ENCODE results near the gene G6PD. TPM values are rescaled to one million over a fixed set of nuclear protein-coding genes. Genes with fewer than 3 reads are reported as not detected.
A peak's percentile ranks its signal among the peaks of the same experiment; 100 is the strongest.
"Not testable (repeated sequence)": the region's sequence is repeated elsewhere in the genome, so short reads cannot be mapped to it uniquely, and the experiment has no call there.

The G6PD gene
- total RNA-seq, 1 donor from 2014 or later, result 15.0 TPM

DNA sequence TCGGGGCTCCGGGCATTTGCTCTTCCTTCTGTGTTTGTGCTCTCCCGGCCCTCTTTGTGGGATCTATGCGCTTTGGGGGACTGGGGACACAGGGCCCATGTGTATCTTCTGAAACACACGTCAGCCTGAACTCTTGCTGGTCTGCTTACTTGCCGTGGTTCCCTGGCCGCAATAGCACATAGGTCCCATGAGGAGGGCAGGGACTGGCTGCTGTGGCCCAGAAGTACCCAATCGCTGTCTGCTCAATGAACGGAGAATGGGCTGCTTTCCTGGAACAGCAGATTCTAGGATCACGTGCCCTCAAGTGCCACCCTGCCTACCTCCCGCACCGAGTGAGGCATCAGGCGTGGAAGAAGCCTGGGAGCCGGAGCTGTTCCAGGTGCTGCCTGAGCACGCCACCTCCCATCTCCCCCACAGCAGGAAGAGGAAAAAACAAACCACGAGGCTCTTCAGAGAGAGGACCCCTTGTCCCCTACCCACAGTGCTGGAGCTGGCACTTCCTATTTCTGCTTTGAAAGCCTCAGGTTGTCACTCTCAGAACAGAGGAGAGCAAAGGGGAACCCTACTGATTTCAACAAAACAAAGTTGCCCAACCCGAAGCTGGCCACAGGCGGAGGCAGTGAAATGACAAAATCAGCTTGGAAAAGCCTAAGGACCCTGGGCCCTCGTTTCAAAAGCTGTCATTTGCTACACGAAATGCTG lies 3.8 kb downstream of the G6PD start:
- no peak for DNase-seq

- DNase-seq, result no peak
Measured at GRCh38 chrX:154541896-154542722, 4.5 kb downstream of the G6PD start.

GRCh38 chrX:154541589-154541895 lies 5.1 kb downstream of the G6PD start:
- no peak for DNase-seq

- no peak for DNase-seq
Measured at GRCh38 chrX:154540897-154541535, 5.6 kb downstream of the G6PD start.

- not testable (repeated sequence) for DNase-seq
Measured at GRCh38 chrX:154540365-154540764, 6.3 kb downstream of the G6PD start.

GRCh38 chrX:154539077-154539476 lies 7.6 kb downstream of the G6PD start:
- no peak for DNase-seq

DNA sequence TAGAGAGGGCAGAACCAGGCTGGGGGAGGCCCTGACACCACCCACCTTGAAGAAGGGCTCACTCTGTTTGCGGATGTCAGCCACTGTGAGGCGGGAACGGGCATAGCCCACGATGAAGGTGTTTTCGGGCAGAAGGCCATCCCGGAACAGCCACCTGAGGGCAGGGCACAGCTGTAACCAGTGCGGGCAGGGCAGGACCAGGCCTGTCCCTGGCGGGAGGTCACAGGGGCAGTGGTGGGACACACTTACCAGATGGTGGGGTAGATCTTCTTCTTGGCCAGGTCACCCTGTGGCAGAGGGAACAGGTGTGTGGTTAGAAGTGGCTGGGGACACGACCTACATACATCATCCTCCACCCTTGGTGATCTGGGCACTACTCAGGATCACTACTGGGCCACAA lies 10.8 kb downstream of the G6PD start:
- DNase-seq, result no peak

- peak; percentile 92 for DNase-seq
Measured at GRCh38 chrX:154534526-154535322, 11.9 kb downstream of the G6PD start.

DNA sequence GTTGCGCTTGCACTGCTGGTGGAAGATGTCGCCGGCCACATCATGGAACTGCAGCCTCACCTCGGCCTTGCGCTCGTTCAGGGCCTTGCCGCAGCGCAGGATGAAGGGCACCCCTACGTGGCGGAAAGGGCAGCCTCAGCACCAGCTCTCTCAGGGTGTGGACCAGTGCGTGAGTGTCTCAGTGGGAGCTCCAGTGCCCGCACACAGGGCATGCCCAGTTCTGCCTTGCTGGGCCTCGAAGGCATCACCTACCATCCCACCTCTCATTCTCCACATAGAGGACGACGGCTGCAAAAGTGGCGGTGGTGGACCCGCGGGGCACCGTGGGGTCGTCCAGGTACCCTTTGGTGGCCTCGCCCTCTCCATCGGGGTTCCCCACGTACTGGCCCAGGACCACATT lies 14.0 kb downstream of the G6PD start:
- no peak for DNase-seq

DNA sequence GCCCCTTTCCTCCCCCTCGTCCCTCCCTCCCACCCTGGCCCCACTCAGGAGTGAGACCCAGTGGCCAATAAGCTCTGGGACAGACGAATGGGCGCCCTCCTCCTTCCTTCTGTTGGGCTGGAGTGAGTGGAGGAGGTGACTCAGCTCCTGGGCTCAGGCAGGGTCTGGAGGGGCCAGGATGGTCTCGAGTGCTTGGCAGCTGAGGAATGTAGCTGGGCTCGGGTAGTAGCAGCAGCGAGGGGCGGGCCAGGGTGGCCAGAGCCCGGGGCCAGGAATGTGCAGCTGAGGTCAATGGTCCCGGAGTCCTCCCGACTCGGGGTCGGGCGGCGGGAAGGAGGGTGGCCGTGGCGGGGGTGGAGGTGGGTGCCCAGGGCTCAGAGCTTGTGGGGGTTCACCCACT lies 15.0 kb downstream of the G6PD start:
- DNase-seq, result no peak

DNA sequence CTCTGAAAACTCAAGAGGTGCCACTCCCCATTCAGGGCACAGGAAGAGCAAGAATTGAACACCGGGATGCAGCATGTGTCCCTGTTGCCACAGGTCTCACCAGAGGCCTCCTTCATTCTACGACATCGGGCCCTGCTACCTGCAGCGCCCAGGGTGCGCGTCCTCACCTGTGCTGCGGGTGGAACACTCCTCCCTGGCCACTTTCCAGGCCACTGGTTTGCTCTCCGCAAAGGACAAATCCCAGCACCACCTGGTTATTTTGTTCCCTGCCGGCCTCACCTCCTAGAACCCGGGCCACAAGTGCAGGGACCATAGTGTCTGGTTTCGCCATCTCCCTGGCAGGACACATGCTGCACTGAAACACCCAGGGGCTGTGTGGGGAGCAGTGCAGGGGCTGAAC lies 16.4 kb downstream of the G6PD start:
- no peak for DNase-seq

- no peak for DNase-seq
Measured at GRCh38 chrX:154529206-154529612, 17.4 kb downstream of the G6PD start.

GRCh38 chrX:154526901-154527675 lies 19.6 kb downstream of the G6PD start:
- peak; percentile 94 for DNase-seq

DNA sequence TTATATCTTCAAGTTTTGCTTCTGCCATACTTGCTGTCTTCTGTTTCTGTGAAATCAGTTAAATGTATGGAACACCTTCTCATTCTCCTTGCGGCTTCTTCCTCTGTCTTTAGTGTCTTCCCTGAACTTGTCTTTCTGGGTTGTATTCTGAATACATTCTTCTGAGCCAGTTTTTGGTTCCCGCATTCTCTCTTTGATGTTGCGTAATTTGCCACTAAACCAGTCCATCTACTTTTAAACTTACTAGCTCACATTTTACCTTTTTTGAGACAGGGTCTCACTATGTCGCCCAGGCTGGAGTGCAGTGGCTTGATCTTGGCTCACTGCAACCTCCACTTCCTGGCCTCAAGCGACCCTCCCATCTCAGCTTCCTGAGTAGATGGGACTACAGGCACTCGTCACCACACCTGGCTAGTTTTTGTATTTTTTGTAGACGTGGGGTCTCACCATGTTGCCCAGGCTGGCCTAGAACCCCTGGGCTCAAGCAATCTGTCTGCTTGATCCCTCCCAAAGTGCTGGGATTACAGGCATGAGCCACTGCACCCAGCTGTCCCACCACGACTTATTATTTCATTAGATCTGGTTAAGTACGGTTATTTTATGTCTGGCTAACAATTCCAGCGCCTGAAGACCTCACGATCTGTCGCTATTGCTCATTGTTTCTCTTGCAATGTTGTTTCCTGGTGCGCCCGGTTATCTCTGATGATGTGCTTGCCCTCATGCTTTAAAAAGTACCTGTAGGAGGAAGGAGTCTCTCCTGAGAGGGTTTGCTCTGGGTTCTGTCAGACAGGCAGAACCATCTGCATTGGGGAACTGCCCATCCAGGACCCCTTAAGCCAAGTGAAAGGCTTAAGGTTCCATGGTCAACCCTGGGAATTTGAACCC lies 20.8 kb downstream of the G6PD start:
- no peak for DNase-seq

- no peak for DNase-seq
Measured at GRCh38 chrX:154519389-154519788, 27.3 kb downstream of the G6PD start.

DNA sequence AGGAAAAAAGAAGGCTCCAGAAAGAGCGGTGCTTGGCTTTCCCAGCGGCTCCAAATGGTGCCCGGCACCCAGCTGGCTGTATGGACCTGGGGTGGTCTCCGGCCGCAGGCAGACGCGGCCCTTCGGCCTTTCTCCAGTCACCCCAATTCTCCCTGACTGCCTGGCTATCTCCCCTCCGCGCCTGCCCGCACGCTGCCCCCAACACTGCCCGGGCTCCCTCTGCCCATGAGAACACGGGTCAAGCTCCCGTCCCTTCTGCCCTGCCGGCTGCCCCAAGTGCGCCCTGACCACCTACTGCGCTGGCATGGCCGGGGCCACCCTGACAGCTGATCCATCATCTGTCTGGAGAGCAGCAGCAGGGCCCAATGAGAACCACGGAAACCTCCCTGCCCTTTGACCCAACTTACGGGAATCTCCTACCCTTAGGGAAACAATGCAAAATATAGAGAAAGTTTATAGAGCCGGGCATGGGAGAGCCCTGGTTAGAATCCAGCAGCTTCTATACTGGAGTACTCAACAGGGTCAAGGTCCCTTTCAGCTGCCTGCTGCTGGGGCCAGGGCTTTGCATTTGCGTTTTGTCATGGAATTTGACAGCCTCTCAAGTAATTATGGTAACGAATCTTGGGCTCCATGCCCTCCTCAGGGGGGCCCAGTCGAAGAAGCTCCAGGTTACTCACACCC lies 29.4 kb downstream of the G6PD start:
- DNase-seq, result peak; percentile 33

DNA sequence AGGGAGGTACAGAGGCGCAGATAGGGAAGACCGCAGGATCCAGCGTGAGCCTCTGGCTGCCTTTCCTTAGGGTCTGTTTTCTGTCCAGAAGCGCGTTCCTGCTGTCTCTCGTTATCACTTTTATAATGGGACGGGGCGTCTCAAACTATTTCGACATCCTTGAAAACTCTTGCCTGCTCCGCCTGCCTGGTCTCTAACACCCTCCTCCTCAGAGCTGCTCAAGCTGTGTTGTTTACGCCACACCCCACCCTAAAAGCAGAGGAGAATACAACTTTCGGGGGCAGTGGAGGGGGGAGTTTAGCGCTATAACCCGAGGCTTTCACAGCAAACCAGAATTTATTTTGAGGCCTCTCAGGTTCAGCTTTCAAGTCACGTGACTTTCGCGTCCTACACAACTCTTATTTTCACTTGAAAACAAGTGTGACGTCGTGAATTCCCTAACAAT lies 30.0 kb downstream of the G6PD start:
- peak; percentile 73 for DNase-seq

GRCh38 chrX:154515966-154516655 lies 30.5 kb downstream of the G6PD start, which contains the start of gene FAM3A:
Gene FAM3A, minus strand, starts transcription at chrX:154516232. Its CDS starts 460 bp downstream, at chrX:154515772.
- DNase-seq, result peak; percentile 95
